OCI-LY7 (cell line): ENCODE data around the gene MIR17HG.

ENCODE experiments used
- CTCF ChIP-seq: fragments of 200-600 bp; sonication (generic); conservative IDR thresholded peaks from 2 replicates; pipeline ENCODE4 v1.5.1; 2014; ENCODE audit warnings: mild to moderate bottlenecking, antibody characterized with exemption, low read length, moderate library complexity, mixed read lengths
- EZH2phosphoT487 ChIP-seq: fragments of 200-600 bp; sonication (generic); IDR thresholded peaks from 2 replicates; pipeline ENCODE4 v1.6.1; 2018; ENCODE audit warnings: low read depth, borderline replicate concordance, mild to moderate bottlenecking, mixed run types, antibody characterized with exemption, low read length, moderate library complexity, mixed read lengths

DNA sequence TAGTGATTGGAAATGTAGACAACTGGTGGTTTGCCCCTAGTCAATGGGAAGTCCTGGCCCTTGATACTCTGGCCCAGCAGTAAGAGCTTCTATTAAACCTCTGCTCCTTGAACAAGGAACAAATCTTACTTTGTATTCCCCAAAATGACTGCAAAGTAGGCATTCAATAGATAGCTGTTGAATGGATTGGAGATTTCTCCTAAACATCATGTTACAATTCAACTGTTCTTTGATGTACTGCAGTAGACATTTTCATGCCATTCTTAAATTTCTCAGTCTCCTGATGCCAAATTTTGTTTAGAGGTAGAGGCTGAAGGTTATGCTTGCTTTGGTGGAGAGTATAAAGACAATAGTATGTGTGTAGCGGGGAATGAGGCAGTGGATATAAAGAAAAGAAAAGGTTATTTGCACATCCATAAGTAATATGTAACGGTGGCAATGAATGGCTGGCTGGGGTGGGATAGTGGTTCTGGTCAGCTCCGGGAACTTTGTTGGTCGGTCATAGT is 12.8 kb downstream of the MIR17HG start:
- no peak for TF ChIP-seq CTCF
- TF ChIP-seq EZH2phosphoT487, result no peak
